ENCODE data around the gene RIMS4. TPM values are rescaled to one million over a fixed set of nuclear protein-coding genes. Genes with fewer than 3 reads are reported as not detected.

The RIMS4 gene
- total and polyA plus RNA-seq, 5 donors from 2014 or later, result not detected

DNA sequence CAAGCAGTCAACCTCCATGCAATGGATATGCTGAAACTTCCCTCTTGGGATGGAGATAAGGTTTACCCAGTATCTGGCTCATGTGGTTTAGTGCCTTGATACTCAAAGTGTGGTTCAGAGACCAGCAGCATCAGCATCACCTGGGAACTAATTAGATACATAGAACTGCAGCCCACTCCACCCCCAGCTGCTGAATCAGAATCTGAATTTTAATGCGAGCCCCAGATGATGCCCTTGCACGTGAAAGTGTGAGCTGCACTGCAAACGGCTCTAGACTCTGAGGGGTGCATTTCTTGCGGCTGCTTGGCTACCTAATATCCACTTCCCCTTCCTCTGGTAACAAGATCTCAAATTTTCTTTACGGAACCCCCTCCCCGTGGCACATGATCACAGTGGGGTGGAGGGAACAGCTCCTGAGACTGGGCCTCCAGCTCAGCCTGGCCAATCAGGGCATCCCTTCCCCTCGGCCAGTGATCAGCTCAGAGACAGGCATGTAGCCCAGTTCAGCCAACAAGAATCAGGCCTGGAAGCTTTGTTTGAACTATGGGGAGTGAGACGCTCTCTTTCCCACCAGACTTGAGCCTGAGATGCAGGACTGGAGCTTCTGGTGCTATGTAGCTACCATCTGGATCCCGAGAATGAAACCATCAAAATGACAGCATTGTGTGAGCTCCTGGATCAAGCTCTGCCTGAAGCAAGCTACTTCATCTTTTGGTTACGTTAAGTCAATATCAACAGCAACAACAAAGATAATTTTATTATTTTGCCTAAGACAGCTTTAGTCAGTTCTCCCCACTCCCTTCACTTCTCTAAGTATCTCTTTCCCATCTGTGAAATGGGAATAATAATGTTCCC lies 51.9 kb downstream of the RIMS4 start:
- H3K4me3 ChIP-seq (ENCODE audit: low read depth, low read length), result no peak overlapping the region
- no peak overlapping the region for H3K27ac ChIP-seq (ENCODE audit: insufficient read depth, low read length, poor library complexity, severe bottlenecking)
- no peak overlapping the region for H3K4me3 Mint-ChIP-seq
- no peaks in the 10 kb centered on the region for H3K36me3 Mint-ChIP-seq
- H3K4me1 ChIP-seq (ENCODE audit: control insufficient read depth, insufficient read depth, low read length, poor library complexity, severe bottlenecking), result no peaks in the 10 kb centered on the region
- ATAC-seq (ENCODE audit: low read depth in 2 of 2) (no peak), DNase-seq (no peak)
- no peaks in the 10 kb centered on the region for H3K9me3 Mint-ChIP-seq
- H3K9me3 ChIP-seq (ENCODE audit: control insufficient read depth in 2 of 2, low read length in 2 of 2), result no peaks in the 10 kb centered on the region
- no peaks in the 10 kb centered on the region for H3K36me3 ChIP-seq (ENCODE audit: control insufficient read depth, insufficient read depth, low read length)
- peaks cover 9% of the 10 kb centered on the region for H3K27me3 Mint-ChIP-seq
- H3K27ac Mint-ChIP-seq, result no peak overlapping the region
- peaks cover 2% of the 10 kb centered on the region for H3K27me3 ChIP-seq (ENCODE audit: control insufficient read depth, insufficient read depth, low read length)
- no peaks in the 10 kb centered on the region for H3K4me1 Mint-ChIP-seq

DNA sequence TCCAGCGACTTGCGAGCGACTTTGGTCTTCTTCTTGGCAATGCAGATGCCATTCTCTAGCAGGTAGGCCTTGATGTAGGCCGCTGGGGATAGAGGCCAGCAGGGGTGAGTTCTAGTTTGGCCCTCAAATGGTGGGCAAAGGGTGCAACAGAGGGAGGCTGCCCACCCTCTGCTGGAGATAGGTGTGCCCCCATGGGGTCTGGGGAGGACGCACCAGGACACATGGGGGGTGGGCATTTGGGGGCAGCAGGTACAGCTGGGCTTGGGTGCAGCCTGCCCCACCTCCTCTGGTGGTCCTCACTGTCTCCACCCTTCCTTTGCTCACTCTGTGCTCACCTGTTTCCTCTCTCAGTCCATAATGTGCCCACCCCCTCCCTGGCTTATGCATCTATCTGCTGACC lies 53.4 kb downstream of the RIMS4 start:
- no peaks in the 10 kb centered on the region for H3K36me3 Mint-ChIP-seq
- no peak overlapping the region for H3K27ac ChIP-seq (ENCODE audit: insufficient read depth, low read length, poor library complexity, severe bottlenecking)
- no peak for DNase-seq
- no peaks in the 10 kb centered on the region for H3K9me3 ChIP-seq (ENCODE audit: control insufficient read depth in 2 of 2, low read length in 2 of 2)
- peaks cover 12% of the 10 kb centered on the region for H3K27me3 Mint-ChIP-seq
- no peaks in the 10 kb centered on the region for H3K4me1 Mint-ChIP-seq
- H3K36me3 ChIP-seq (ENCODE audit: control insufficient read depth, insufficient read depth, low read length), result no peaks in the 10 kb centered on the region
- no peaks in the 10 kb centered on the region for H3K9me3 Mint-ChIP-seq
- H3K4me3 Mint-ChIP-seq, result no peak overlapping the region
- peaks cover 2% of the 10 kb centered on the region for H3K27me3 ChIP-seq (ENCODE audit: control insufficient read depth, insufficient read depth, low read length)
- H3K27ac Mint-ChIP-seq, result peak overlapping the region in 1 of 3 donors; percentile 84
- no peak overlapping the region for H3K4me3 ChIP-seq (ENCODE audit: low read depth, low read length)
- no peaks in the 10 kb centered on the region for H3K4me1 ChIP-seq (ENCODE audit: control insufficient read depth, insufficient read depth, low read length, poor library complexity, severe bottlenecking)
- ATAC-seq (ENCODE audit: low read depth in 2 of 2), result no peak

DNA sequence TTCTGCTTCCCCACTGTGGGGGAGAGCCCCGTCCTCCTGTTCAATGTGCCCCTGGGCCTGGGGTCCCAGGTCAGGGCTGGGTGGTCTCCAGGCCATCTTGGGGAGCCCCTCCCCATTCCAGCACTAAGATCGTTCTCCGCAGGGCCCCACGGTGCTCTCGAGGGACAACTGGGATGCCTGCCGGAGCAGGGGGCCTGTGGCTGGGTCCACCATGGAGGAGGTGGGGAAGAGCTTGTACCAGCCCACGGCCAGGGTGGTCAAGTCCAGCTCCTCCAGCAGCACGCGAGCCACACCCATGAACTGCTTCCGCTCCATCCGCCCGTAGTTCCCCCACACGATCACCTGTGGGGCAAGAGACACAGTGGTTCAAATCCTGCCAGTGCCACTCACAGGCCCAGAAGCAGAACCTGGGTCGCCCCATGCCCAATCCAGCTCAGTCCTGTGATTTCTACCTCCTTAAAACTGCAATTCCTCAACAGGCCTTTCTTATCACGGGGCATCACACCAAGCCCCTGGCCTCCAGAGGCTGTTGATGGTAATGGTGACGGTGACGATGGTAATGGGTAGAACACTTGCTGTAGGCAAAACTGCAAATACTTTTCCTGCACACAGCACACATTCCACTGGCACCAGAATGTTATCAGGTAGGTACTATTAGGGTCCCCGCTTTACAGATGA lies 54.2 kb downstream of the RIMS4 start:
- Mint-ChIP-seq H3K27me3 (peaks cover 16% of the 10 kb centered on the region), H3K4me1 (no peaks in the 10 kb centered on the region), H3K36me3 (no peaks in the 10 kb centered on the region), H3K4me3 (no peak overlapping the region), H3K9me3 (no peaks in the 10 kb centered on the region), H3K27ac (no peak overlapping the region)
- Histone ChIP-seq H3K27me3 (ENCODE audit: control insufficient read depth, insufficient read depth, low read length) (peaks cover 2% of the 10 kb centered on the region), H3K27ac (ENCODE audit: insufficient read depth, low read length, poor library complexity, severe bottlenecking) (no peak overlapping the region), H3K4me3 (ENCODE audit: low read depth, low read length) (no peak overlapping the region), H3K36me3 (ENCODE audit: control insufficient read depth, insufficient read depth, low read length) (no peaks in the 10 kb centered on the region), H3K4me1 (ENCODE audit: control insufficient read depth, insufficient read depth, low read length, poor library complexity, severe bottlenecking) (no peaks in the 10 kb centered on the region), H3K9me3 (ENCODE audit: control insufficient read depth in 2 of 2, low read length in 2 of 2) (no peaks in the 10 kb centered on the region)
- no peak for DNase-seq
- ATAC-seq (ENCODE audit: low read depth in 2 of 2), result no peak

DNA sequence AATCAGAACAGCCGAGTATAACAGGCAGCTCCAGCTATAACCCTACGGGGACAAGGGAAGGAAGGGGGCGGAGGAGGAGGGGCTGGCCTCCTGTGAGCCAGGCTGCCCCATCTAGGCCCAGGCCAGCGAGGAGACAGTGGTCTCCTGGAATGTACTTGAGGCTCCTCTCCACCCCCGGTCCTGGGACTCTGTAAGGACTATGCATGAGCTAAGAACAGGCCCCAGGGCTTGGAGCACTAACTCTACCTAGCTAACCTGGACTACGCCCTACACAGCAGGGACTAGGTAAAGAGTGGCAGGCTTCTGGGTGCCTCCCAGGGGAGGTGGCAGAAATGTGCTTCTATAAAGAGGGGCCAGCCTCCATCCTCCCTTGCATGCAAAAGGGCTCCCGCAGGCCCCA lies 55.8 kb downstream of the RIMS4 start:
- Mint-ChIP-seq H3K9me3 (no peaks in the 10 kb centered on the region), H3K27me3 (peaks cover 11% of the 10 kb centered on the region), H3K4me1 (no peaks in the 10 kb centered on the region), H3K4me3 (no peak overlapping the region), H3K27ac (no peak overlapping the region), H3K36me3 (no peaks in the 10 kb centered on the region)
- no peaks in the 10 kb centered on the region for H3K36me3 ChIP-seq (ENCODE audit: control insufficient read depth, insufficient read depth, low read length)
- H3K4me1 ChIP-seq (ENCODE audit: control insufficient read depth, insufficient read depth, low read length, poor library complexity, severe bottlenecking), result no peaks in the 10 kb centered on the region
- ATAC-seq (ENCODE audit: low read depth in 2 of 2), result no peak
- H3K9me3 ChIP-seq (ENCODE audit: control insufficient read depth in 2 of 2, low read length in 2 of 2), result no peaks in the 10 kb centered on the region
- no peaks in the 10 kb centered on the region for H3K27me3 ChIP-seq (ENCODE audit: control insufficient read depth, insufficient read depth, low read length)
- no peak overlapping the region for H3K4me3 ChIP-seq (ENCODE audit: low read depth, low read length)
- no peak for DNase-seq
- no peak overlapping the region for H3K27ac ChIP-seq (ENCODE audit: insufficient read depth, low read length, poor library complexity, severe bottlenecking)

DNA sequence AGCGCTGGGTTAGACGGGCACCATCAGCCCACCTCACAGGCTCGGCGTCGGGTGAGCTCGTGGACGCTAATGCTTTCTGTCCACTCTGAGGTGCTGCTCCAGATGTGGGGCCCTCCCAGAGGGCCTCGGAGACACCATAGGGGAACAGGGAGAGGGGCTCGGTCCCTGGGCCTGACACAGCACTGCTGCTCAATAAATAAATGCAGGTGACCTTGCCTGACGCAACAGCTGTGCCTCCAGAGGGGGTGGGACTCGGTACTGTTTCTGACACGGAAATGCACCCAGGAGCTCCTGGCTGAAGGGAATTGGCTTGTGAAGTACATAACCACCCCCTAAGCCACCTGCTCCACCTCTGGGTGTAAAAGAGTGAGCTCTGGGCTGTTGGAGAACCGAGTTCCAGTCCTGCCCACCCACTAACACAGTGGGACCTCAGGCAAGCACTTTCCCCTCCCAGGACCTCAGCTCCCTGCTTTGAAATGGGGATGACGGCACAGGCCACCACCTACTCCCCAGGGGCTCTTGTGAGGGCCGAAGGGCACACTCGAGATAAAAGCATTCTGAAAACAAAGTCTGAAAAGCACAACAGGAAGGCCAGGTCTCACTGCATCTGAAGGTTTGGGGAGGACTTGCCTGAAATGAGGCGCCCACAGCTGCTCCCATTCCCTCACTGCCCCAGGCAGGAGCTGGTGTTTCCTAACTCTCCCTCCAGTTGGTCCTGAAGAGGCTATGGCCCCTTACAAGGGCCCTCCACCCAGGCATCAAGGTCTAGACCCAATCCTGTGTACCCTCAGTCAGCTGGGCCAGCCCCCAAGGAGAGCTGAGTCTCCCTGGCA lies 58.0 kb downstream of the RIMS4 start:
- H3K27me3 ChIP-seq (ENCODE audit: control insufficient read depth, insufficient read depth, low read length), result peaks cover 9% of the 10 kb centered on the region
- H3K4me1 ChIP-seq (ENCODE audit: control insufficient read depth, insufficient read depth, low read length, poor library complexity, severe bottlenecking), result no peaks in the 10 kb centered on the region
- no peaks in the 10 kb centered on the region for H3K36me3 Mint-ChIP-seq
- H3K27ac ChIP-seq (ENCODE audit: insufficient read depth, low read length, poor library complexity, severe bottlenecking), result no peak overlapping the region
- ATAC-seq (ENCODE audit: low read depth in 2 of 2), result no peak
- no peak overlapping the region for H3K4me3 ChIP-seq (ENCODE audit: low read depth, low read length)
- H3K4me1 Mint-ChIP-seq, result peaks cover 0 to 1% (median 0%) of the 10 kb centered on the region in 4 donors
- no peak overlapping the region for H3K27ac Mint-ChIP-seq
- H3K36me3 ChIP-seq (ENCODE audit: control insufficient read depth, insufficient read depth, low read length), result no peaks in the 10 kb centered on the region
- no peaks in the 10 kb centered on the region for H3K9me3 Mint-ChIP-seq
- H3K27me3 Mint-ChIP-seq, result peaks cover 23% of the 10 kb centered on the region
- no peaks in the 10 kb centered on the region for H3K9me3 ChIP-seq (ENCODE audit: control insufficient read depth in 2 of 2, low read length in 2 of 2)
- H3K4me3 Mint-ChIP-seq, result no peak overlapping the region
- DNase-seq, result no peak

DNA sequence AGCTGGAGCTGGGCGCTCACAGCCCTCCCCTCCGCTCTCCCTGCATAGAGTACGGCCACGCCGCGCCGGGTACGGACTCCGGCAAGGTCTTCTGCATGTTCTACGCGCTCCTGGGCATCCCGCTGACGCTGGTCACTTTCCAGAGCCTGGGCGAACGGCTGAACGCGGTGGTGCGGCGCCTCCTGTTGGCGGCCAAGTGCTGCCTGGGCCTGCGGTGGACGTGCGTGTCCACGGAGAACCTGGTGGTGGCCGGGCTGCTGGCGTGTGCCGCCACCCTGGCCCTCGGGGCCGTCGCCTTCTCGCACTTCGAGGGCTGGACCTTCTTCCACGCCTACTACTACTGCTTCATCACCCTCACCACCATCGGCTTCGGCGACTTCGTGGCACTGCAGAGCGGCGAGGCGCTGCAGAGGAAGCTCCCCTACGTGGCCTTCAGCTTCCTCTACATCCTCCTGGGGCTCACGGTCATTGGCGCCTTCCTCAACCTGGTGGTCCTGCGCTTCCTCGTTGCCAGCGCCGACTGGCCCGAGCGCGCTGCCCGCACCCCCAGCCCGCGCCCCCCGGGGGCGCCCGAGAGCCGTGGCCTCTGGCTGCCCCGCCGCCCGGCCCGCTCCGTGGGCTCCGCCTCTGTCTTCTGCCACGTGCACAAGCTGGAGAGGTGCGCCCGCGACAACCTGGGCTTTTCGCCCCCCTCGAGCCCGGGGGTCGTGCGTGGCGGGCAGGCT lies 60.1 kb downstream of the RIMS4 start:
- Histone ChIP-seq H3K4me1 (ENCODE audit: control insufficient read depth, insufficient read depth, low read length, poor library complexity, severe bottlenecking) (peaks cover 9% of the 10 kb centered on the region), H3K27me3 (ENCODE audit: control insufficient read depth, insufficient read depth, low read length) (peaks cover 21% of the 10 kb centered on the region), H3K9me3 (ENCODE audit: control insufficient read depth in 2 of 2, low read length in 2 of 2) (no peaks in the 10 kb centered on the region), H3K27ac (ENCODE audit: insufficient read depth, low read length, poor library complexity, severe bottlenecking) (no peak overlapping the region), H3K4me3 (ENCODE audit: low read depth, low read length) (no peak overlapping the region), H3K36me3 (ENCODE audit: control insufficient read depth, insufficient read depth, low read length) (no peaks in the 10 kb centered on the region)
- no peaks in the 10 kb centered on the region for H3K36me3 Mint-ChIP-seq
- no peak for DNase-seq
- no peak overlapping the region for H3K27ac Mint-ChIP-seq
- H3K27me3 Mint-ChIP-seq, result peaks cover 36% of the 10 kb centered on the region
- H3K4me1 Mint-ChIP-seq, result peaks cover 0 to 7% (median 4%) of the 10 kb centered on the region in 4 donors
- H3K4me3 Mint-ChIP-seq, result no peak overlapping the region
- ATAC-seq (ENCODE audit: low read depth in 2 of 2), result no peak
- no peaks in the 10 kb centered on the region for H3K9me3 Mint-ChIP-seq

DNA sequence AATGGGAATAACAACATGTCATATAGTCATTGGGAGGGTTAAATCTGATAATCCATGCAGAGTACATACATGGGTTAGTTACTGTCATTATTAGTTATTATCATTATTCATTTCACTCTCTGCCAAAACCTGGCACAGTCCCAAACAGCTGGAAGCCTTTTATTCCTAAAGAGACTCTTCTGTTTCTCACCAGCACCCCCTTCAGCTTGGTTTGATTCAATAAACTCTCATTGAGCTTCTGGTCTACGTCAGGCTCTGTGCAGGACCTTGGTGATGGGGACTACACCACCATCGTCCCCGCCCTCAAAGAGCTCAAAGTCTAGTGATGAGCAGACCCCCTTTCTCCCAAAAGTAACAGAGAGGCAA lies 62.4 kb downstream of the RIMS4 start:
- peaks cover 0 to 12% (median 4%) of the 10 kb centered on the region in 4 donors for H3K4me1 Mint-ChIP-seq
- no peaks in the 10 kb centered on the region for H3K36me3 Mint-ChIP-seq
- Histone ChIP-seq H3K27me3 (ENCODE audit: control insufficient read depth, insufficient read depth, low read length) (peaks cover 24% of the 10 kb centered on the region), H3K36me3 (ENCODE audit: control insufficient read depth, insufficient read depth, low read length) (no peaks in the 10 kb centered on the region), H3K4me1 (ENCODE audit: control insufficient read depth, insufficient read depth, low read length, poor library complexity, severe bottlenecking) (peaks cover 9% of the 10 kb centered on the region), H3K27ac (ENCODE audit: insufficient read depth, low read length, poor library complexity, severe bottlenecking) (no peak overlapping the region), H3K9me3 (ENCODE audit: control insufficient read depth in 2 of 2, low read length in 2 of 2) (no peaks in the 10 kb centered on the region), H3K4me3 (ENCODE audit: low read depth, low read length) (no peak overlapping the region)
- peaks cover 54% of the 10 kb centered on the region for H3K27me3 Mint-ChIP-seq
- no peaks in the 10 kb centered on the region for H3K9me3 Mint-ChIP-seq
- ATAC-seq (ENCODE audit: low read depth in 2 of 2) (no peak), DNase-seq (no peak)
- no peak overlapping the region for H3K4me3 Mint-ChIP-seq
- no peak overlapping the region for H3K27ac Mint-ChIP-seq
